Esophagus squamous epithelium (tissue), 4 donors: ENCODE data around the gene CNTN4.

Source experiments
- CTCF ChIP-seq, 6 experiments: fragments of 450-650 bp in 4 of 6; fragments of 200-600 bp in 2 of 6; sonication (generic) in 2 of 6; IDR thresholded peaks; one replicate each; pipeline ENCODE4 v1.5.1; 2016 to 2019; ENCODE audit warnings: antibody characterized with exemption in 6 of 6, mild to moderate bottlenecking in 4 of 6, moderate library complexity in 4 of 6
- POLR2A ChIP-seq, 4 donors: fragments of 450-650 bp; IDR thresholded peaks; one replicate each; pipeline ENCODE4 v1.6.1; 2017; ENCODE audit warnings: antibody characterized with exemption in 4 of 4, mild to moderate bottlenecking in 4 of 4, moderate library complexity in 3 of 4

GRCh38 chr3:2851835-2852234 lies 753.2 kb downstream of the CNTN4 start:
- TF ChIP-seq POLR2A (IDR thresholded peaks at IDR 0.05) (no peak), CTCF (IDR thresholded peaks at IDR 0.05) (no peak)
